Breast epithelium (tissue), 3 donors: ENCODE data around the gene ARL5C.

Experiments used
- CTCF ChIP-seq, 3 donors: fragments of 450-650 bp; IDR thresholded peaks; one replicate each; pipeline ENCODE4 v1.5.1; 2016 to 2017; ENCODE audit warnings: antibody characterized with exemption in 3 of 3, mild to moderate bottlenecking in 3 of 3, moderate library complexity in 3 of 3
- POLR2A ChIP-seq: fragments of 450-650 bp; IDR thresholded peaks from one replicate; pipeline ENCODE4 v1.6.1; 2016; ENCODE audit warnings: antibody characterized with exemption, mild to moderate bottlenecking, moderate library complexity

GRCh38 chr17:39209317-39210092, 43.5 kb upstream of the ARL5C start:
- TF ChIP-seq POLR2A (no peak), CTCF (IDR thresholded peaks at IDR 0.05) (no peak)
